Cardiac muscle cell (in vitro differentiated cells and primary cell): ENCODE data around the gene ATP6V1F. TPM values are rescaled to one million over a fixed set of nuclear protein-coding genes. Genes with fewer than 3 reads are reported as not detected.
A peak's percentile ranks its signal among the peaks of the same experiment; 100 is the strongest.

Experiments used
- DNase-seq, 2 donors: peaks; one replicate each; pipeline versions ENCODE4 v3.0.0 to v3.0.0-alpha.2; 2010 to 2017; ENCODE audit warnings: low read depth in 1 of 2, low spot score in 1 of 2
- H3K27ac ChIP-seq: fragments of 200-600 bp; sonication (generic); 2 replicates; pipeline ENCODE4 v1.5.1; 2016
- H3K27me3 ChIP-seq: fragments of 200-600 bp; sonication (generic); 2 replicates; pipeline ENCODE4 v1.6.0; 2016; ENCODE audit warnings: control low read depth
- H3K36me3 ChIP-seq: fragments of 200-600 bp; sonication (generic); 2 replicates; pipeline ENCODE4 v1.5.1; 2016; ENCODE audit warnings: control low read depth
- H3K4me1 ChIP-seq: fragments of 200-600 bp; sonication (generic); 2 replicates; pipeline ENCODE4 v1.8.1; 2017; ENCODE audit warnings: low read depth, mild to moderate bottlenecking, mixed run types
- H3K4me3 ChIP-seq: fragments of 200-600 bp; sonication (generic); 2 replicates; pipeline ENCODE4 v1.5.1; 2016; ENCODE audit warnings: mild to moderate bottlenecking
- H3K9me3 ChIP-seq: fragments of 200-600 bp; sonication (generic); 2 replicates; pipeline ENCODE4 v1.5.1; 2017; ENCODE audit warnings: low read depth, mild to moderate bottlenecking, control low read depth
- polyA plus RNA-seq: library from polyadenylated mRNA; unstranded; fragments of >200 nt; fragmentation: Nextera tagmentation; extraction: Ambion mirVana; gene quantifications from 2 replicates; pipeline ENCODE4 v1.2.1, GENCODE V29; 2016
- total RNA-seq: library from RNA; depleted of rRNA; stranded (reverse); fragments of >200 nt; gene quantifications from 2 replicates; pipeline ENCODE4 v1.2.3, GENCODE V29; 2016
- TF ChIP-seq, protein P1 (sequence below): IDR thresholded peaks from 2 replicates; pipeline ENCODE4 v1.5.1; 2012; ENCODE audit warnings: low read depth, mild to moderate bottlenecking, low read length

Gene ATP6V1F
- total and polyA plus RNA-seq, 2 experiments from 2014 or later = 113 to 284 TPM

DNA sequence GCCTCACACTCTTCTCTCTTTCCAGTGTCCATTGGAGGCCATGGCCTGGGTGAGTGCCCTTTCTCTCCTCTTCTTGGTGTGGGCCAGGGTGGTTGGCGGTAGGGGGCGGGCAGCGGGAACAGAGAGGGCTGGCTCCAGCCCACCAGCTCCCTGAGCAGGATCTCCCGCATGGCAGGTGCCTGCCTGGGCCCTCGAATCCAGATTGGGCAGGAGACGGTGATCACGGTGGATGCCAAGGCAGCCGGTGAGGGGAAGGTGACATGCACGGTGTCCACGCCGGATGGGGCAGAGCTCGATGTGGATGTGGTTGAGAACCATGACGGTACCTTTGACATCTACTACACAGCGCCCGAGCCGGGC lies 13.5 kb upstream of the ATP6V1F start:
- TF ChIP-seq, protein P1, sequence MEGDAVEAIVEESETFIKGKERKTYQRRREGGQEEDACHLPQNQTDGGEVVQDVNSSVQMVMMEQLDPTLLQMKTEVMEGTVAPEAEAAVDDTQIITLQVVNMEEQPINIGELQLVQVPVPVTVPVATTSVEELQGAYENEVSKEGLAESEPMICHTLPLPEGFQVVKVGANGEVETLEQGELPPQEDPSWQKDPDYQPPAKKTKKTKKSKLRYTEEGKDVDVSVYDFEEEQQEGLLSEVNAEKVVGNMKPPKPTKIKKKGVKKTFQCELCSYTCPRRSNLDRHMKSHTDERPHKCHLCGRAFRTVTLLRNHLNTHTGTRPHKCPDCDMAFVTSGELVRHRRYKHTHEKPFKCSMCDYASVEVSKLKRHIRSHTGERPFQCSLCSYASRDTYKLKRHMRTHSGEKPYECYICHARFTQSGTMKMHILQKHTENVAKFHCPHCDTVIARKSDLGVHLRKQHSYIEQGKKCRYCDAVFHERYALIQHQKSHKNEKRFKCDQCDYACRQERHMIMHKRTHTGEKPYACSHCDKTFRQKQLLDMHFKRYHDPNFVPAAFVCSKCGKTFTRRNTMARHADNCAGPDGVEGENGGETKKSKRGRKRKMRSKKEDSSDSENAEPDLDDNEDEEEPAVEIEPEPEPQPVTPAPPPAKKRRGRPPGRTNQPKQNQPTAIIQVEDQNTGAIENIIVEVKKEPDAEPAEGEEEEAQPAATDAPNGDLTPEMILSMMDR = no peak
- peaks cover 97% of the 10 kb centered on the region for H3K36me3 ChIP-seq

DNA sequence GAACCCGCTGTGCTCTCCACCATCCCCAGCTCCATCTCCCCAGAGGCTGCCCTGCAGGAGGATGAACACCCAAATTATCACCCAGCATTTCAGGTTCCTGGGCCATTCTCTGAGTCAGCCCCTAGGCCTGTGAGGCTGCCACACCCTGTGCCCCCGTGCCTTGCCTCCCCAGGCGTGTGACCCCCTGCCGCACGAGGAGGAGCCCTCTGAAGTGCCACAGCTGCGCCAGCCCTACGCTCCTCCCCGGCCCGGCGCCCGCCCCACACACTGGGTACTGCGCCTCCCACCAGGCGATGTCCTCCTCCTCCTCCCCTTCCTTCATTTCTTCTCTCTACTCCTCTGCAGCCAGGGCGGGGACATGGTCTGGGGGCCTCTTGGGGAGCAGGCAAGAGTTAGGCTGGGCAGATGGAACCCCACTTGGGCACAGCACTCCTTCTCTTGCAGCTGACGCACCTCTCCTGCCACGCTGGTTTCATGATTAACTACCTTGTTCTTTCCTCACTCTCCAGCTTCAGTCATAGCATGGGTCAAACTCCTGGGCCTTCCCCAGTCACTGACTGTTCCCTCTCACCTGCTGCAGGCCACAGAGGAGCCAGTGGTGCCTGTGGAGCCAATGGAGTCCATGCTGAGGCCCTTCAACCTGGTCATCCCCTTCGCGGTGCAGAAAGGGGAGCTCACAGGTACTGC lies 12.7 kb upstream of the ATP6V1F start:
- Histone ChIP-seq H3K4me1 (no peaks in the 10 kb centered on the region), H3K4me3 (no peak overlapping the region), H3K36me3 (peaks cover 97% of the 10 kb centered on the region), H3K9me3 (no peaks in the 10 kb centered on the region), H3K27ac (no peak overlapping the region), H3K27me3 (no peaks in the 10 kb centered on the region)
- no peak for DNase-seq
- TF ChIP-seq, protein P1 = no peak

More for the DNA sequence above, 13.5 kb upstream of the ATP6V1F start:
- no peak overlapping the region for H3K27ac ChIP-seq
- no peaks in the 10 kb centered on the region for H3K9me3 ChIP-seq
- no peaks in the 10 kb centered on the region for H3K27me3 ChIP-seq
- H3K4me3 ChIP-seq = no peak overlapping the region
- H3K4me1 ChIP-seq = no peaks in the 10 kb centered on the region
- DNase-seq = no peak

DNA sequence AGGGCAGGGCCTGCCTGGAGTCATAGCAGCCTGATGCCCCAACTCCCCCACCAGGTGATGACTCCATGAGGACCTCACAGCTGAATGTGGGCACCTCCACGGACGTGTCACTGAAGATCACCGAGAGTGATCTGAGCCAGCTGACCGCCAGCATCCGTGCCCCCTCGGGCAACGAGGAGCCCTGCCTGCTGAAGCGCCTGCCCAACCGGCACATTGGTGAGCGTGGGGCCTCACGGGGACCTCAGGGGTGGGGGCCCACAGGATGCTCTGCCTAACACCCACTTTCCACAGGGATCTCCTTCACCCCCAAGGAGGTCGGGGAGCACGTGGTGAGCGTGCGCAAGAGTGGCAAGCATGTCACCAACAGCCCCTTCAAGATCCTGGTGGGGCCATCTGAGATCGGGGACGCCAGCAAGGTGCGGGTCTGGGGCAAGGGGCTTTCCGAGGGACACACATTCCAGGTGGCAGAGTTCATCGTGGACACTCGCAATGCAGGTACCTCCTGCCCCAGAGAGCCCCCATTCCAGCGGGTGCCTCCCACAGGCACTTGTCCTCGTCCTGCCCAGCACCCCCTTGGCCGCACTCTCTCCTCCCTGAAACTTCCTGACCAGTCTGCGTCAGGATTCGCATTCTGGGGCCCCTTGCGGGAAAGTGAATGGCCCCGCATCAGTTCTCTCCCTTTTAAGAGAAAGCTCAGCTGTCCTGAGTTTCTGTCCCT lies 10.0 kb upstream of the ATP6V1F start:
- no peak for DNase-seq
- H3K27me3 ChIP-seq = no peaks in the 10 kb centered on the region
- peak overlapping the region; percentile 39 for H3K27ac ChIP-seq
- no peaks in the 10 kb centered on the region for H3K9me3 ChIP-seq
- H3K36me3 ChIP-seq = peaks cover 93% of the 10 kb centered on the region
- TF ChIP-seq, protein P1 = no peak
- H3K4me1 ChIP-seq = no peaks in the 10 kb centered on the region
- H3K4me3 ChIP-seq = no peak overlapping the region

DNA sequence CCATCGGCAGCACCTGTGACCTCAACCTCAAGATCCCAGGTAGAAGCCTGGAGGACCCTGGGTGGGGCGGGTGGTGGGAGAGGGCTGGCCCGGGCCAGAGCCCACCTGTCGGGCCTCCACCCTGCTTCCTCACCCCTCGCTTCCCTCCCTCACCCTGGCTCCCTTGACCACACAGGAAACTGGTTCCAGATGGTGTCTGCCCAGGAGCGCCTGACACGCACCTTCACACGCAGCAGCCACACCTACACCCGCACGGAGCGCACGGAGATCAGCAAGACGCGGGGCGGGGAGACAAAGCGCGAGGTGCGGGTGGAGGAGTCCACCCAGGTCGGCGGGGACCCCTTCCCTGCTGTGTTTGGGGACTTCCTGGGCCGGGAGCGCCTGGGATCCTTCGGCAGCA lies 8.9 kb upstream of the ATP6V1F start:
- Histone ChIP-seq H3K9me3 (no peaks in the 10 kb centered on the region), H3K4me3 (no peak overlapping the region), H3K4me1 (no peaks in the 10 kb centered on the region), H3K36me3 (peaks cover 86% of the 10 kb centered on the region), H3K27me3 (no peaks in the 10 kb centered on the region), H3K27ac (peak overlapping the region; percentile 39)
- no peak for DNase-seq
- TF ChIP-seq, protein P1 = no peak

DNA sequence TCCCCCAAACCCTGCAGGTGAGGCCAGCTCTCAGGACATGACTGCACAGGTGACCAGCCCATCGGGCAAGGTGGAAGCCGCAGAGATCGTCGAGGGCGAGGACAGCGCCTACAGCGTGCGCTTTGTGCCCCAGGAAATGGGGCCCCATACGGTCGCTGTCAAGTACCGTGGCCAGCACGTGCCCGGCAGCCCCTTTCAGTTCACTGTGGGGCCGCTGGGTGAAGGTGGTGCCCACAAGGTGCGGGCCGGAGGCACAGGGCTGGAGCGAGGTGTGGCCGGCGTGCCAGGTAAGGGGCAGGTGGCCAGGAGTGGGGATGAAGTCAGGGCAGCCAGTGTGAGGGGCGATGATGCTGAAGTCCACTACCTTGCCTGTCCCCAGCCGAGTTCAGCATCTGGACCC lies 8.3 kb upstream of the ATP6V1F start:
- Histone ChIP-seq H3K36me3 (peaks cover 85% of the 10 kb centered on the region), H3K27ac (no peak overlapping the region)
- TF ChIP-seq, protein P1 = no peak

More for the DNA sequence above, 8.3 kb upstream of the ATP6V1F start:
- no peak for DNase-seq
- Histone ChIP-seq H3K9me3 (no peaks in the 10 kb centered on the region), H3K27me3 (no peaks in the 10 kb centered on the region), H3K4me3 (no peak overlapping the region), H3K4me1 (no peaks in the 10 kb centered on the region)
